Astrocyte (in vitro differentiated cells and primary cell): ENCODE results near the gene DENND2A.

ENCODE experiments used
- EZH2 ChIP-seq: IDR thresholded peaks from 2 replicates; pipeline ENCODE4 v1.6.1; 2012; ENCODE audit warnings: mild to moderate bottlenecking, low read length, inconsistent platforms; ENCODE audit not compliant: insufficient read depth
- TF ChIP-seq, protein P1 (sequence below): IDR thresholded peaks from 2 replicates; pipeline ENCODE4 v1.5.1; 2011; ENCODE audit warnings: low read depth, mild to moderate bottlenecking, inconsistent platforms, low read length, moderate library complexity; ENCODE audit not compliant: insufficient read depth

DNA sequence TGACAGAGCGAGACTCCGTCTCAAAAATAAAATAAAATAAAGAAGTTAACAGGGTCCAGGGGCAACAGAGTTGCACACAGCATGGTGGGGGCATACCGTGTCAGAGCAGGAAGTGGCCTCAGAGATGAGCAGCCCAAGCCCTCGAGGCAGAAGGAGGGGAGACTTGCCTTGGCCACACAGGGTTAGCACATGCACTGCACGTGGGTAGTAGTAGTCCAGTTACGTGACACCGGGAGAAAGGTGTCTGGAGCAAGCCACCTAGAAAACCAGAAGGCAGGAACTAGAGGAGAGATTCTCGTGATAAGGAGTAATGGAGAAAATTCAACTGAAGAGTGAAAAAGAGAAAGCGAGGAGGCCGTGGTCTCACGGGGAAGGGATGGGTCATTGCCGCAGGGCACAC is 9.8 kb upstream of the DENND2A start:
- TF ChIP-seq, protein P1, sequence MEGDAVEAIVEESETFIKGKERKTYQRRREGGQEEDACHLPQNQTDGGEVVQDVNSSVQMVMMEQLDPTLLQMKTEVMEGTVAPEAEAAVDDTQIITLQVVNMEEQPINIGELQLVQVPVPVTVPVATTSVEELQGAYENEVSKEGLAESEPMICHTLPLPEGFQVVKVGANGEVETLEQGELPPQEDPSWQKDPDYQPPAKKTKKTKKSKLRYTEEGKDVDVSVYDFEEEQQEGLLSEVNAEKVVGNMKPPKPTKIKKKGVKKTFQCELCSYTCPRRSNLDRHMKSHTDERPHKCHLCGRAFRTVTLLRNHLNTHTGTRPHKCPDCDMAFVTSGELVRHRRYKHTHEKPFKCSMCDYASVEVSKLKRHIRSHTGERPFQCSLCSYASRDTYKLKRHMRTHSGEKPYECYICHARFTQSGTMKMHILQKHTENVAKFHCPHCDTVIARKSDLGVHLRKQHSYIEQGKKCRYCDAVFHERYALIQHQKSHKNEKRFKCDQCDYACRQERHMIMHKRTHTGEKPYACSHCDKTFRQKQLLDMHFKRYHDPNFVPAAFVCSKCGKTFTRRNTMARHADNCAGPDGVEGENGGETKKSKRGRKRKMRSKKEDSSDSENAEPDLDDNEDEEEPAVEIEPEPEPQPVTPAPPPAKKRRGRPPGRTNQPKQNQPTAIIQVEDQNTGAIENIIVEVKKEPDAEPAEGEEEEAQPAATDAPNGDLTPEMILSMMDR: no peak
- TF ChIP-seq EZH2: no peak
